PC-9 (cell line): ENCODE results near the gene JAG1. TPM values are rescaled to one million over a fixed set of nuclear protein-coding genes. Genes with fewer than 3 reads are reported as not detected.
"Not testable (repeated sequence)": the region's sequence is repeated elsewhere in the genome, so short reads cannot be mapped to it uniquely, and the experiment has no call there.

Experiments
- BruUV-seq: library from RNA; stranded (reverse); fragments of 400-500 nt; replicated peaks from 2 replicates; lab custom pipeline; 2021; lab: Mats Ljungman, UMichigan
- CTCF ChIA-PET: fragments of 300-600 bp; sonication (Branson Sonifier 250); formaldehyde crosslinking; loops from one replicate; lab custom pipeline; 2022; ENCODE audit warnings: antibody characterized with exemption; lab: Charles Lee
- POLR2A ChIA-PET: fragments of 300-600 bp; sonication (Branson Sonifier 250); formaldehyde crosslinking; loops from one replicate; lab custom pipeline; 2022; ENCODE audit warnings: antibody characterized with exemption; ENCODE audit not compliant: unreplicated experiment; lab: Charles Lee
- DNase-seq, 2 experiments: peaks; one replicate each; pipeline versions ENCODE4 v3.0.0 to v3.0.0-alpha.2; 2015 to 2022; ENCODE audit warnings: mixed read lengths in 1 of 2
- H2AFZ ChIP-seq: fragments of 200-600 bp; sonication (generic); 2 replicates; pipeline ENCODE4 v1.8.1; 2017; ENCODE audit warnings: antibody characterized with exemption
- H3F3A ChIP-seq: fragments of 200-600 bp; sonication (generic); 2 replicates; pipeline ENCODE4 v1.8.1; 2017; ENCODE audit warnings: antibody characterized with exemption, mild to moderate bottlenecking, low read depth; ENCODE audit not compliant: insufficient read depth
- H3K27ac ChIP-seq: fragments of 200-600 bp; sonication (generic); 2 replicates; pipeline ENCODE4 v1.6.1; 2016; ENCODE audit warnings: mixed run types
- H3K27me3 ChIP-seq: fragments of 200-600 bp; sonication (generic); 2 replicates; pipeline ENCODE4 v1.6.1; 2016; ENCODE audit warnings: low read depth, mixed run types; ENCODE audit not compliant: insufficient read depth
- H3K36me3 ChIP-seq: fragments of 200-600 bp; sonication (generic); 2 replicates; pipeline ENCODE4 v1.6.1; 2016; ENCODE audit warnings: low read depth, mixed run types
- H3K4me1 ChIP-seq: fragments of 200-600 bp; sonication (generic); replicated peaks from 2 replicates; pipeline ENCODE4 v1.6.1; 2016; ENCODE audit warnings: mixed run types; ENCODE audit not compliant: insufficient read depth
- H3K4me2 ChIP-seq: fragments of 200-600 bp; sonication (generic); 2 replicates; pipeline ENCODE4 v1.6.1; 2017; ENCODE audit warnings: mixed run types
- H3K4me3 ChIP-seq: fragments of 200-600 bp; sonication (generic); 2 replicates; pipeline ENCODE4 v1.6.1; 2016; ENCODE audit warnings: mixed run types
- H3K79me2 ChIP-seq: fragments of 200-600 bp; sonication (generic); 2 replicates; pipeline ENCODE4 v1.6.1; 2017; ENCODE audit warnings: low read depth, mixed run types
- H3K9me2 ChIP-seq: fragments of 200-600 bp; sonication (generic); 2 replicates; pipeline ENCODE4 v1.8.1; 2017; ENCODE audit warnings: mild to moderate bottlenecking; ENCODE audit not compliant: insufficient read depth
- H3K9me3 ChIP-seq: fragments of 200-600 bp; sonication (generic); 2 replicates; pipeline ENCODE4 v1.8.1; 2016; ENCODE audit warnings: low read depth; ENCODE audit not compliant: insufficient read depth
- H4K20me1 ChIP-seq: fragments of 200-600 bp; sonication (generic); 2 replicates; pipeline ENCODE4 v1.8.1; 2017; ENCODE audit not compliant: insufficient read depth
- CTCF ChIP-seq: fragments of 200-600 bp; sonication (generic); conservative IDR thresholded peaks from 2 replicates; pipeline ENCODE4 v1.6.1; 2017; ENCODE audit warnings: mixed run types, antibody characterized with exemption, mild to moderate bottlenecking, moderate library complexity
- EZH2 ChIP-seq: fragments of 200-600 bp; sonication (generic); IDR thresholded peaks from 2 replicates; pipeline ENCODE4 v1.8.0; 2017; ENCODE audit warnings: antibody characterized with exemption, low read depth
- intact Hi-C: fragments of 100-400 bp; cut with micrococcal nuclease; formaldehyde crosslinking; loops from one replicate; pipeline ENCODE4 v1.10.0; 2022; ENCODE audit not compliant: unreplicated experiment
- total RNA-seq: library from RNA; stranded (reverse); gene quantifications from 2 replicates; pipeline ENCODE4 v1.2.3, GENCODE V29; 2021

The JAG1 gene
- total RNA-seq, 1 experiment from 2014 or later = 42.9 TPM

- Histone ChIP-seq H3K4me3 (no peak overlapping the region), H3K36me3 (no peaks in the 10 kb centered on the region), H4K20me1 (no peaks in the 10 kb centered on the region), H3K9me2 (no peaks in the 10 kb centered on the region), H3K27ac (peak overlapping the region; percentile 81), H3K9me3 (no peaks in the 10 kb centered on the region), H2AFZ (no peak overlapping the region), H3K4me1 (peaks cover 11% of the 10 kb centered on the region), H3K79me2 (no peaks in the 10 kb centered on the region), H3K27me3 (no peaks in the 10 kb centered on the region), H3K4me2 (peak overlapping the region; percentile 11; the same call in 1 of the 2 replicates), H3F3A (no peaks in the 10 kb centered on the region)
- POLR2A ChIA-PET = no interaction called here
- TF ChIP-seq EZH2 = no peak
- TF ChIP-seq CTCF = no peak
- no TSS peak for BruUV-seq
- CTCF ChIA-PET = no interaction called here
- peak in 1 of 2 experiments; percentile 64 for DNase-seq
- intact Hi-C loops = loop anchor here (2.0 kb wide), 1 partner anchor 25 kb away; no protein-coding TSS in a partner anchor
Observed at GRCh38 chr20:10619427-10619826, 54.4 kb downstream of the JAG1 start.

- H3K9me2 ChIP-seq = no peaks in the 10 kb centered on the region
- H3K36me3 ChIP-seq = no peaks in the 10 kb centered on the region
- no peaks in the 10 kb centered on the region for H3K9me3 ChIP-seq
- no peaks in the 10 kb centered on the region for H4K20me1 ChIP-seq
- peak overlapping the region; percentile 81 for H3K27ac ChIP-seq
- no peak for DNase-seq
- intact Hi-C loops = loop anchor here (2.0 kb wide), 1 partner anchor 24 kb away; no protein-coding TSS in a partner anchor
- peaks cover 11% of the 10 kb centered on the region for H3K4me1 ChIP-seq
- no peak overlapping the region for H3K4me3 ChIP-seq
- ChIA-PET POLR2A (no interaction called here), CTCF (no interaction called here)
- H3K79me2 ChIP-seq = no peaks in the 10 kb centered on the region
- no TSS peak for BruUV-seq
- no peak overlapping the region for H2AFZ ChIP-seq
- no peaks in the 10 kb centered on the region for H3K27me3 ChIP-seq
- H3K4me2 ChIP-seq = no peak overlapping the region
- no peak for TF ChIP-seq CTCF
- no peak for TF ChIP-seq EZH2
- H3F3A ChIP-seq = no peaks in the 10 kb centered on the region
Observed at GRCh38 chr20:10618611-10619245, 55.1 kb downstream of the JAG1 start.

GRCh38 chr20:10617549-10618133 lies 56.2 kb downstream of the JAG1 start:
- H3K4me3 ChIP-seq, H4K20me1 ChIP-seq, H3K9me3 ChIP-seq, H3K9me2 ChIP-seq, POLR2A ChIA-PET, H3K27ac ChIP-seq, H3K4me2 ChIP-seq, H3K36me3 ChIP-seq, H3K79me2 ChIP-seq, CTCF ChIA-PET, H2AFZ ChIP-seq, DNase-seq, H3K27me3 ChIP-seq, H3F3A ChIP-seq, BruUV-seq: not testable (repeated sequence)
- intact Hi-C loops = loop anchor here (2.0 kb wide), 1 partner anchor 23 kb away; no protein-coding TSS in a partner anchor
- H3K4me1 ChIP-seq = peaks cover 11% of the 10 kb centered on the region
